HG03196 (cell line): ENCODE results near the gene CADPS2.
"Not testable (repeated sequence)": the region's sequence is repeated elsewhere in the genome, so short reads cannot be mapped to it uniquely, and the experiment has no call there.

ENCODE experiments used
- ATAC-seq: cut with Tn5 transposase; IDR thresholded peaks from one replicate; pipeline ENCODE4 v1.9.1; 2021; ENCODE audit not compliant: unreplicated experiment

CADPS2 gene

GRCh38 chr7:122300956-122301833, 585.1 kb downstream of the CADPS2 start:
- ATAC-seq, result no peak

- ATAC-seq, result no peak
These were observed 585.9 kb downstream of the CADPS2 start for GRCh38 chr7:122300211-122300932.

GRCh38 chr7:122299624-122300210, 586.5 kb downstream of the CADPS2 start:
- no peak for ATAC-seq

GRCh38 chr7:122298618-122299017, 587.6 kb downstream of the CADPS2 start:
- ATAC-seq, result no peak

GRCh38 chr7:122298131-122298530, 588.1 kb downstream of the CADPS2 start:
- ATAC-seq, result no peak

GRCh38 chr7:122291189-122291588, 595.1 kb downstream of the CADPS2 start:
- ATAC-seq, result no peak

- no peak for ATAC-seq
These were observed 595.8 kb downstream of the CADPS2 start for GRCh38 chr7:122290476-122290875.

GRCh38 chr7:122289426-122289825, 596.8 kb downstream of the CADPS2 start:
- no peak for ATAC-seq

GRCh38 chr7:122284608-122285007, 601.7 kb downstream of the CADPS2 start:
- ATAC-seq, result not testable (repeated sequence)

- no peak for ATAC-seq
These were observed 613.1 kb downstream of the CADPS2 start for GRCh38 chr7:122273117-122273516.

GRCh38 chr7:122269241-122269640, 617.0 kb downstream of the CADPS2 start:
- ATAC-seq, result no peak
